Erythroblast (primary cell): ENCODE data around the gene RCAN1.
A peak's percentile ranks its signal among the peaks of the same experiment; 100 is the strongest.

ENCODE experiments used
- DNase-seq, 2 experiments: peaks; one replicate each; lab custom pipeline; 2025; lab: John Stamatoyannopoulos, UW
- GATA1 ChIP-seq: IDR thresholded peaks from 2 replicates; pipeline ENCODE4 v1.6.1; 2011; ENCODE audit warnings: low read depth, mild to moderate bottlenecking, control low read depth, low read length, moderate library complexity
- POLR2A ChIP-seq: IDR thresholded peaks from 2 replicates; pipeline ENCODE4 v1.6.1; 2011; ENCODE audit warnings: mild to moderate bottlenecking, low read length

RCAN1 gene

DNA sequence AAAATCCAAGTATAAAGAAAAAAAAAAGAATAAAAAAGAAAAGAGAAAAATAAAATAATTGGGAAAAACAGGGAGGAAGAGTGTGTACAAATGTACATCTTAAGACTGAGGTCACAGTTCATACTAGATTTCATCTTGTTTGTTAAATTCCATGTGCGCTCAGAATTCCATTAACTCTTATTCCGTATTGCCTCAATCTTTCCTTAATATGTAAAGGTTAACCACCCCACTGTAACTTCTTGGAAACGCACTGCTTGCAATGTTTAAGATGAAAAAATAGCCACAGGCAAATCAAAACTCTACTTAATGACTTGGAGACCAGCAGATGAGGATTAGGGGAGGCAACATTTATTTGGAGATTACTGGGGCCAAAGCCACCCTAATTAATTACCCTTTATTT is 79.0 kb downstream of the RCAN1 start:
- TF ChIP-seq GATA1 = no peak
- no peak for TF ChIP-seq POLR2A
- no peak for DNase-seq

DNA sequence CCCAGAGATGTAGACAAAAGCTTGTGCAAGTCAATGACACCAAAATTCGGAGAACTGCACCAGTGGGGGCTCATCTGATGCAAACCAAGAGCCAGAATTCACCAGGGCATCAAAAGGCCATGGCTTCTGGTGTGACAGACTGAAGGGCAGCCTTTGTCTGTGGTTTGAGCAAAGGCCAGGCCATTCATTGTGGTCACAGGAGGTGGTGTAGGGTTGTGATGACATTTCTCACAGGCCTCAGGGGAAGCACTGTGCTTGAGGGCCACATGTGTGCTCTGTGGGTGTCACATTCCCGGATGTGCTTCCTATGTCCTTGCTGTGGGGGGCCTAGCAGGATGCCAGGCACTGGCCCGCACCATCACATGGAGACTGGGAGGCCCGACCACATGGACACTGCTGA is 80.4 kb downstream of the RCAN1 start:
- DNase-seq = no peak
- TF ChIP-seq POLR2A (no peak), GATA1 (no peak)

DNA sequence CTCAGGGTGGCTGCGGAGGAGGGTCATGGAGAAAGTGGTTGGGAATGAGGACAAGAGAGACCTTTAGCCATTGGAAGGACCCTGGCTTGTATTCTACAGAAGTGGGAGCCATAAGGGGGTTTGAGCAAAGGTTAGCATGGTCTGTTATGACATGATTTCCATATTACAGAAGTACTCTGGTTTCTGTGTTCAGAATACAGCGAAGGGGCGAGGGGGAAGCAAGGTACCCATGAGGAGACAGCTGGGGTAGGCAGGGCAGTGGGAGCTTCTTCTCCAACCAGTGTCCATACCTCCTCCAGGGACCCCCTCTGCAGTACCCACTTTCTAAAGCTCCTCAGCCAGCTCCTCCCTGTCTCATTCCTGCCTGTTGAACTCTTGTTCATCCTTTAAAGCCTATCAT is 81.0 kb downstream of the RCAN1 start:
- TF ChIP-seq POLR2A (no peak), GATA1 (no peak)

DNA sequence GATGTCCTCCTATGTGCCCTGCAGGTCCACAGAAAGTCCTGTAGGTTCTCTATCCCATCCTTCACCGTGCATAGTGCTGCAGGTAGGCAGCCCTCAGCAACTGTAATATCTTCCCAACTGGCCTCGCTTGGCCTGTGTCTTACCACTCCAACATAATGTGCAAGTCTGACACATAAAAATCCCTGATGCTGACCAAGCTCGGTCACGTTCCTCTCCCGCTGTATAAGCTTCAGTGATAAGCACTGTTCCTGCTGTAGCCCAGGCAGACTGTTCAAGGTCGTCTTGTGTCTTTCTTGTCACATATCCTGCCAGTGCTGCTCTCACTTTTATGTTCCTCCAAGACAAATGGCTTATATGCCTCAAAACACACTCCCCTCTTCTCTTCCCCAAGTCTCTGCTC is 83.5 kb downstream of the RCAN1 start:
- DNase-seq = no peak
- TF ChIP-seq POLR2A (no peak), GATA1 (no peak)

More for the DNA sequence above, 81.0 kb downstream of the RCAN1 start:
- no peak for DNase-seq

DNA sequence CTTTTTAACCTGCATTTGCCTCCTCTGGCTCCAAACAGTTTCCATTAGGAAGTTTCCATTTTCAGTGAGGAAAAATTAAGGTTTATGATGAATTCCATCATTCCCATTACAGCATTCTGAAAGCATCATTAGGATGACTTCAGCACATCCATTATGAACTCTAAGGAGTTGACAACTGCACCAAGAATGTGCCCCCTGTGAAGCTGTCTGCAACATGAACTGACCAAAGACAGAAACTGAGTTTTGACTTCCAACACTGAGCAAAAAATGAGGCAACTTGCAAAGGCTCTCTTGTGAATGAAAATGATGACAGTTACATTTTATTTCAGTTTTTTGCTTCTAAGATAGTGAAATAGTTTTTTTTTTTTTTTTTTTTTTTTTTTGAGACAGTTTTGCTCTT is 84.7 kb downstream of the RCAN1 start:
- TF ChIP-seq GATA1 (no peak), POLR2A (no peak)
- DNase-seq = no peak

DNA sequence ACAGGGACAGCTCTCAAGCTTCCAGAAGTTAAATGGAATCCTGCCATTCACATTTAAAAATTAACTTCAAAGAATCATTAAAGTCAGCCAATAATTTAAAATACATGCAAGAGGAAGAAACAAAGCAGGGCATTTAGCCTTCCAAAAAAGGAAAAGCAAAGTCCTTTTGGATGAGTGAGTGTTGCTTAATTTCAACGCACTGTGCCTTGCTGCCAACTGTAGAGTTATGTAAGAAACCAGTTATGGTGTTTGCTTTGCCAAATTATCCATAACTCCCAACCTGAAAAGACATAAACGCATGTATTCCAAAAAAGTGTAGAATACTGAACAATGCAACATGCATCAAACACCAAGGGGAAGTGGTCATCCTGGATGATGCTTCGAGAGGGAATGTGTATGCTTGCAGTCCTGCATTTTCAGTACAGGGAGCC is 86.8 kb downstream of the RCAN1 start:
- TF ChIP-seq GATA1 = no peak
- TF ChIP-seq POLR2A = no peak
- no peak for DNase-seq

DNA sequence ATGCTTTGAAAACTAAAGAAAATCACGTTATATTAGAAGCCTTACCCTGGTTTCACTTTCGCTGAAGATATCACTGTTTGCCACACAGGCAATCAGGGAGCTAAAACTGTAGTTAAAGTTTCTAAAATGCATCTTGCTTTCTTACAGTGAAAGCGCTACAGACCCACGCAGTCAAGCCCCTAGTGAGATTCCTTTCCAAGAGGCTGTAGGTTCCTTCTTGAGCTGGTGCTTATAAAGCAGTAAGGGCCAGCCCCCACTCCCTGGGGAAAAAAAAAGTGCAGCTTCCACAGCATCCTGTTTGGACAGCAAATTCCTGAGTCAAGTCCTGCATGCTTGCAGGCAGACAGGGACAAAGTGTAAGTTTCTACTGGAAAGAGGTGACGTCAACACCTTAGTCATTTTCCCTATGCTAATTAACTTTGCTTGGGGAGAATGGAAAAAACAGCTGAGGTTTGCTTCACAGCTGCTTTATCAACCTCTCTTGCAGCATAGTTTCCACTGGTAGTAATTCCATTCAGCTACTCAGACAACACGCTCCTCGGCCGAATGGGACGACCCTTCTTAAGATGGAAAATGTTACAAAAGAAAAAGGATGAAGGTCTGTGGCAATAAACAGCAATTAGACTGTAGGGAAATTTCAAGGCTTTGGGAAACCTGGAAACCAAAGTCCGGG is 88.2 kb downstream of the RCAN1 start:
- DNase-seq = peak in 1 of 2 experiments; percentile 3
- TF ChIP-seq POLR2A = peak; percentile 57
- TF ChIP-seq GATA1 = no peak

DNA sequence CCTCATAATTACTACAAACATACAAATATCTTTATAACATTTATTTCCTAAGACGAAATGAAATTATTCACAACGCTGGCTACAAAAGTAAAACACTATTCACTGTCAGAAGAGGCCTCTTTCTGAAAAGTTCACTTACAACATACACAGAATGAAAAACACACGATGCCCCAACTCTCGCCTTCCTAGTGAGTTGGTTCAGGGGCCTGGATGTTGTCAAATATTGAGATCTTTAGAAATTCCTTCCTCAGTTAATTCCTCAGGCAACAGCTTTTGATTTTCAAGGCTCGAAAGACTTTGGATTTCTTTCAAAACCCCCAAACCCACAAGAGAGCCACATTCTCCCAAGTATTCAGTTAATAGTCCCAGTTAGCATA is 88.7 kb downstream of the RCAN1 start:
- TF ChIP-seq GATA1 (no peak), POLR2A (no peak)
- no peak for DNase-seq

DNA sequence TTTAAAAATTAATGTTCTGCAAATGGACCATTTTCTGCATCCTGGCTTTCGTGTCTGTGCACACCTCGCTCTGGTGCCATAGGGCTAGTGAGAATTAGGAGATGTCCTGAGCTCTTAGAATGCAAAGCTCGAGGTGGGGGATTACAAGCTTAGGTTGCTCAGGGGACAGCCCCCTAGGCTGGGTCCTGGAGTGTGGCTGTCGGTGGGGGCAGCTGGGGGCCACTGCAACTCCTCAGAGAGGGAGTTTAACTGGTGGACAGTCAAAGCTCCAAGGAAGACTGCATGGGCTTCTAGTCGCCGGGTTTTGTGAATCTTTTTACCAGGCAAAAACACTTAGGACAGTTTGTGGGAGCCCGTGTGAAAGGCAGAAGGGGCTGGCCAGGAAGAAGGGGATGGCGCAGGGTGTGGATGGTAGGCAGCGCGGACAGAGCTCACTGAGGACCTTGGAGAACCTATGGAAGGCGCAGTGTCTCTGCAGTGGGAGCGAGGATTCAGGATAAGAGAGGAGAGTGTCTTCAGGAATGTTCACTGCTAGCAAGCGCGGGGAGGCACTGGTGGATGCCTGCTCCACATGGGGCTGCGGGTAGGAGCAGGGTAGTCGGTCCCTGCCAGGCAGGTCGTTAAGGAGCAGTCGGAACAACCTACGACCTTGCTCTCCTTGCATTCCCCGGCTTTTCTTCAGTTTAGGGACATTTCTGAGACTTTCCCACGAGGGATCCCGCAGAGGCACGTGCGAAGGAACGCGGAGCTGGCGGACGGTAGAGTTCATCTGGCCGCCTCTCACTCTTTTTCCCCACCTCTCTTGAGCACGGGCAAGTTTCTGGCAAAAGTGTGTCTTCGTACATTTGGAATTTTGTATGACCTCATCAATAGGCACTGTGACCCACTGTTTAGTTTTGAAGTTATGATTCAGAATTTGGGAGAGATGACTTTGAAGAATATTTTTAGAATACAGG is 90.0 kb downstream of the RCAN1 start:
- no peak for DNase-seq

DNA sequence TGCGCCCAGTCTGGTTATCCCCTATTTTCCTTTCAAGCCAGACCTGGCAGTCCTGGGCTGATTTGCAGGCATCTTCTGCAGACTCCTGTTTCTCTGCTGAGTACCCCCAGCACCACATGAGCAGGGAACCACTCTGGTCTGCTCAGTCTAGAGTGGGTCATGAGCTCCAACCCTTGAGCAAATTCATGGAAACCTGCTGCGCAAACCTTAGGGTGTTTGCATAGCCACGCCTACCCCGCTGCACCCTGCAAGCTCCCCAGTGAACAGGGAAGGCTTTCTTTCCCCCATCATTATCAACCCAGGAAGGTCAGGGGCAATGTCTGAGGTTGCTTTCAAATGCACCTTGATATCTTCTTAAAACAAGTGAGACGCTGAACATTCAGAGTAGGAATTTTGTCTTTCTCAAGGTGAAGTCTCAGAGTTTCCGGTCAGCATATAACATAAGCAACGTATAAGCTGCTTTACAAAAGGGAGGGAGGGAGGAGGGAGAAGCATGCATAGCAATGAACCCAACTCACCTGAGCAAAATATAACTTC is 91.8 kb downstream of the RCAN1 start:
- no peak for DNase-seq
- no peak for TF ChIP-seq POLR2A
- no peak for TF ChIP-seq GATA1

More for the DNA sequence above, 90.0 kb downstream of the RCAN1 start:
- TF ChIP-seq POLR2A (no peak), GATA1 (no peak)

DNA sequence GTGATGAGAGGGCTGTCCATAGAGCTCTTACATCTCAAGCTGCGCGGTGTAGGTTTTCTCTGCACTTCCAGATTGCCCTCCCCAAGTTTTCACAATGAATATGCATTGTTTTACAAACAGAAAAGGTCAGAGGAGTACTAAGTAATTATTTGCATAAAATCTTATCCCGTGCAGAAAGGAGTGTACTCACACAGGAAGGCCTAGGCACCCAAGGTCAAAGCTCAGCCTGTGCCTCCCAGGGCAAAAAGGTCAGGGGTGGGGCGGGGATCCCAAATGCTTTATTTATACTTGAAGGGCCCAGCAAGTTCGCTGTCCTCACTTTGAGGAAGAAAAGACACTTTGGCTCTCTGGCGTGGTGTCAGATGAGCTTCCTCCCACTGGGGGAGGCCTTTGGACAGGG is 92.6 kb downstream of the RCAN1 start:
- TF ChIP-seq POLR2A (no peak), GATA1 (no peak)
- no peak for DNase-seq

DNA sequence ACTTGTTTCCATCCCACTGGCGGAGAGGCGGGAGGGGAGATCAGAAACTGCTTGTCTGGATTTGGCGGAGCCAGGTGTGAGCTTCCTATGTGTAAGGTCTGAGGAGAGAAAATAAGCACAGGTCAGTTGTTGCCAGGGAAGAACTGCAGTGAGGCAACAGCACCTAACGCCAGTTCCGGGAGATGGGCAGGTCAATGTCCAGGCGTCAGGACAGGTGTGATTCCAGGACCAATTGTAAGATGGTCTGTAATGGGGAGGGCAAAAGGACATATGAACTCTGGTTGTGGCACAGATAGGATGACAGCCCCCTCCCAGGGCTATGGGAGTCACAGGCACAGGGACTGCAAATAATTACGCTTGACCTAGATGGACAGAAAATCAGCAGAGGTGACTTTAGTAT is 93.4 kb downstream of the RCAN1 start:
- TF ChIP-seq GATA1 (no peak), POLR2A (no peak)
- no peak for DNase-seq

DNA sequence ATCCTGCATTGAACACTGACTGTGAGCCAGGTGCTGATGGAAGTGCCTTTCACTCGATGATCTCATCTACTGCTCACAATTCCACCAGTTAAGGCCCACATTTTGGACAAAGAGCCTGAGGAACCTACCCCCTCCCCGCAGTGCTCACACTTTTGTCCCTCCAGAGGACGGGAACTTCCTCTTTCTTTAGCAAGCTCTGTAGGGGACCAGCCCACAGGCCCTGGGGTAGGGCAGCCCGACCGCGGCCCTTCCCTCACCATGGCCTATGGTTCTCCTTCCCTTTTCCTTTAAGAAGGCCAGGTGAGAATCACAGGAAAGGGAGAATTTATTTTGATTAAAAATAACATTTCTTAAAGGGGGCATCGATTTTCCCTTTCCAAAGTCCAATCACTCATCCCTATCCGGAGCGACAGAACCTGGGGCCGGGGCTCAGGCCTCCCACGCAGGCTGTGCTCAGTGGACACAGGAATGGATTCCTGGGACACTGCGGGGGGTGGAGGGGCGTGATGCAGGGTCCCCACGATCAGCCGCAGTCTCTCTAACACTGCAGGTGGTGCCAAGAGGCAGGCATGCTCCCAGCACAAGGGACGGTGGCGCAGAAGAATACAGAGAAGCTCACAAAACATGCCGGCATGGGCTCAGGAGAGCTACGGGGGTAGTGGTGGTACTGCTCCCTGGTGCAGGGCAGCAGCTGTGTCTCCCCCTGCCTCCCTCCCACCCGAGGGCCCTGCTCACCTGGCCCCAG is 94.0 kb downstream of the RCAN1 start:
- no peak for DNase-seq
- no peak for TF ChIP-seq POLR2A
- TF ChIP-seq GATA1 = no peak
